Ovary (tissue), 3 donors: Measurements from ENCODE around the gene UBXN6.
A peak's percentile ranks its signal among the peaks of the same experiment; 100 is the strongest.

Experiments used
- CTCF ChIP-seq, 3 donors: fragments of 450-650 bp in 2 of 3; fragments of 200-600 bp in 1 of 3; IDR thresholded peaks; one replicate each; pipeline versions ENCODE4 v1.5.1 to v1.8.0; 2016 to 2022; ENCODE audit warnings: antibody characterized with exemption in 3 of 3, mild to moderate bottlenecking in 1 of 3
- POLR2A ChIP-seq: fragments of 450-650 bp; IDR thresholded peaks from one replicate; pipeline ENCODE4 v1.6.1; 2017; ENCODE audit warnings: antibody characterized with exemption, mild to moderate bottlenecking, moderate library complexity
- donor health status: DM: no; HTN: no; CAD: no.

GRCh38 chr19:4402171-4403004 lies 55.2 kb downstream of the UBXN6 start, which contains the start of gene CHAF1A:
- TF ChIP-seq CTCF (IDR thresholded peaks at IDR 0.05) (no peak), POLR2A (peak; percentile 86)
